Immature natural killer cell (primary cell): Measurements from ENCODE around the gene CD72. TPM values are rescaled to one million over a fixed set of nuclear protein-coding genes. Genes with fewer than 3 reads are reported as not detected.

Source experiments
- DNase-seq, 3 donors: peaks; one replicate each; pipeline ENCODE4 v3.0.0; 2022; ENCODE audit warnings: mixed read lengths in 1 of 3
- H3K27ac Mint-ChIP-seq, 6 donors: one replicate each; pipeline ENCODE4 v1.8.0; 2020; ENCODE audit warnings: mixed read lengths in 6 of 6, mild to moderate bottlenecking in 5 of 6, inconsistent platforms in 4 of 6, moderate library complexity in 3 of 6
- H3K27me3 Mint-ChIP-seq, 3 donors: one replicate each; pipeline ENCODE4 v1.8.0; 2020 to 2021; ENCODE audit warnings: low read depth in 3 of 3, mild to moderate bottlenecking in 3 of 3, mixed read lengths in 3 of 3, moderate library complexity in 3 of 3, inconsistent platforms in 1 of 3
- H3K36me3 Mint-ChIP-seq, 3 donors: one replicate each; pipeline ENCODE4 v1.8.0; 2020; ENCODE audit warnings: mixed read lengths in 3 of 3, inconsistent platforms in 2 of 3, mild to moderate bottlenecking in 2 of 3
- H3K4me1 Mint-ChIP-seq, 2 donors: one replicate each; pipeline ENCODE4 v1.8.0; 2020; ENCODE audit warnings: inconsistent platforms in 2 of 2, mild to moderate bottlenecking in 2 of 2, mixed read lengths in 2 of 2, moderate library complexity in 1 of 2
- H3K4me3 Mint-ChIP-seq, 5 donors: one replicate each; pipeline ENCODE4 v1.8.0; 2020; ENCODE audit warnings: mild to moderate bottlenecking in 5 of 5, mixed read lengths in 5 of 5, inconsistent platforms in 3 of 5, moderate library complexity in 3 of 5
- H3K9me3 Mint-ChIP-seq, 6 donors: one replicate each; pipeline ENCODE4 v1.8.0; 2020; ENCODE audit warnings: mild to moderate bottlenecking in 6 of 6, mixed read lengths in 6 of 6, inconsistent platforms in 4 of 6, moderate library complexity in 3 of 6
- polyA plus RNA-seq, 3 donors: library from polyadenylated mRNA; unstranded; fragments of 300-500 nt; fragmentation: Illumina TruSeq; gene quantifications; one replicate each; pipeline ENCODE4 v1.2.3, GENCODE V29; 2021

The CD72 gene
- polyA plus RNA-seq, 3 donors from 2014 or later, result 6.2 to 18.4 (median 10.1) TPM

- Mint-ChIP-seq H3K27ac (no peak overlapping the region), H3K9me3 (no peaks in the 10 kb centered on the region)
These were observed 56.5 kb downstream of the CD72 start for GRCh38 chr9:35561468-35562261.

GRCh38 chr9:35560625-35561337, 57.4 kb downstream of the CD72 start:
- peaks cover 7 to 8% of the 10 kb centered on the region in 2 donors for H3K4me1 Mint-ChIP-seq
- peaks cover 0 to 4% (median 0%) of the 10 kb centered on the region in 3 donors for H3K36me3 Mint-ChIP-seq
- H3K27me3 Mint-ChIP-seq, result peaks cover 0 to 6% (median 6%) of the 10 kb centered on the region in 3 donors
- DNase-seq, result no peak
- no peak overlapping the region for H3K27ac Mint-ChIP-seq
- H3K4me3 Mint-ChIP-seq, result no peak overlapping the region
- no peaks in the 10 kb centered on the region for H3K9me3 Mint-ChIP-seq

More at GRCh38 chr9:35561468-35562261, 56.5 kb downstream of the CD72 start:
- peaks cover 0 to 4% (median 0%) of the 10 kb centered on the region in 3 donors for H3K36me3 Mint-ChIP-seq
- H3K4me3 Mint-ChIP-seq, result no peak overlapping the region
- H3K27me3 Mint-ChIP-seq, result peaks cover 0 to 6% (median 6%) of the 10 kb centered on the region in 3 donors
- no peak for DNase-seq
- H3K4me1 Mint-ChIP-seq, result peaks cover 7 to 8% of the 10 kb centered on the region in 2 donors

Other genes starting within 250 kb of the CD72 start
- under 1 TPM in 2 of 3 donors, not detected in 1; 0.44 to 0.69 TPM for gene RUSC2, start 128.3 kb downstream of the CD72 start, polyA plus RNA-seq
- 10 to 100 TPM in 1 of 3 donors, 1 to 10 TPM in 2; 6.5 to 23.7 (median 8.1) TPM for gene TESK1, start 13.2 kb downstream of the CD72 start, polyA plus RNA-seq
- 1 to 10 TPM in 1 of 3 donors, under 1 TPM in 2; 0.26 to 1.4 (median 0.49) TPM for gene SIT1, start 32.5 kb upstream of the CD72 start, polyA plus RNA-seq
- gene RMRP, start 39.6 kb upstream of the CD72 start, polyA plus RNA-seq, result 10 to 100 TPM in 1 of 3 donors, not detected in 2; 23.0 TPM
- 100 to 1,000 TPM; 101 to 106 (median 103) TPM for gene CCDC107, start 39.9 kb upstream of the CD72 start, polyA plus RNA-seq
- gene ARHGEF39, start 46.8 kb upstream of the CD72 start, polyA plus RNA-seq, result 1 to 10 TPM in 2 of 3 donors, under 1 TPM in 1; 0.92 to 1.9 (median 1.1) TPM
- not detected for gene CA9, start 55.5 kb upstream of the CD72 start, polyA plus RNA-seq
- under 1 TPM in 1 of 3 donors, not detected in 2; 0.28 TPM for gene TPM2, start 71.5 kb upstream of the CD72 start, polyA plus RNA-seq
- gene TLN1, start 113.8 kb upstream of the CD72 start, polyA plus RNA-seq, result 100 to 1,000 TPM in 1 of 3 donors, 10 to 100 TPM in 2; 21.4 to 260 (median 61.5) TPM
- 10 to 100 TPM; 47.8 to 59.3 (median 50.0) TPM for gene CREB3, start 114.3 kb upstream of the CD72 start, polyA plus RNA-seq
- gene GBA2, start 130.8 kb upstream of the CD72 start, polyA plus RNA-seq, result 10 to 100 TPM; 20.3 to 43.3 (median 37.4) TPM
- 10 to 100 TPM in 1 of 3 donors, 1 to 10 TPM in 2; 5.4 to 10.6 (median 8.2) TPM for gene RGP1, start 130.9 kb upstream of the CD72 start, polyA plus RNA-seq
- 1 to 10 TPM in 1 of 3 donors, not detected in 2; 1.3 TPM for gene MSMP, start 135.9 kb upstream of the CD72 start, polyA plus RNA-seq
- gene NPR2, start 173.2 kb upstream of the CD72 start, polyA plus RNA-seq, result under 1 TPM in 1 of 3 donors, not detected in 2; 0.46 TPM
- gene SPAG8, start 193.8 kb upstream of the CD72 start, polyA plus RNA-seq, result 1 to 10 TPM in 1 of 3 donors, under 1 TPM in 1, not detected in 1; 0.43 to 2.1 TPM
- 100 to 1,000 TPM; 105 to 124 (median 122) TPM for gene HINT2, start 196.6 kb upstream of the CD72 start, polyA plus RNA-seq
- gene FAM221B, start 210.3 kb upstream of the CD72 start, polyA plus RNA-seq, result not detected
- gene TMEM8B, start 210.8 kb upstream of the CD72 start, polyA plus RNA-seq, result 1 to 10 TPM; 1.1 to 2.1 (median 1.6) TPM